ENCODE results near the gene IRS1. TPM values are rescaled to one million over a fixed set of nuclear protein-coding genes. Genes with fewer than 3 reads are reported as not detected.

Gene IRS1
- polyA plus RNA-seq, 1 experiment, result 13.0 TPM

GRCh38 chr2:226832061-226832460 is 32.4 kb upstream of the IRS1 start:
- no peak for DNase-seq (ENCODE audit: low read depth)
- Histone ChIP-seq H3K36me3 (ENCODE audit: control insufficient read depth, insufficient read depth, low read length) (no peaks in the 10 kb centered on the region), H3K27me3 (ENCODE audit: control insufficient read depth, insufficient read depth, low read length) (no peaks in the 10 kb centered on the region), H3K4me3 (ENCODE audit: low read depth, low read length) (no peak overlapping the region)
- CTCF ChIA-PET, result no interaction called here
- POLR2A ChIA-PET, result no interaction called here
- no peak for TF ChIP-seq CTCF (IDR thresholded peaks at IDR 0.05; ENCODE audit: insufficient read depth, low read depth, low read length)

GRCh38 chr2:226831266-226831665 is 31.6 kb upstream of the IRS1 start:
- DNase-seq (ENCODE audit: low read depth), result no peak
- POLR2A ChIA-PET, result interaction anchor here (0.7 kb wide), 1 partner anchor 39 kb away, joined by 3 read pairs; no protein-coding TSS in a partner anchor
- Histone ChIP-seq H3K36me3 (ENCODE audit: control insufficient read depth, insufficient read depth, low read length) (no peaks in the 10 kb centered on the region), H3K27me3 (ENCODE audit: control insufficient read depth, insufficient read depth, low read length) (no peaks in the 10 kb centered on the region), H3K4me3 (ENCODE audit: low read depth, low read length) (no peak overlapping the region)
- TF ChIP-seq CTCF (IDR thresholded peaks at IDR 0.05; ENCODE audit: insufficient read depth, low read depth, low read length), result no peak
- CTCF ChIA-PET, result no interaction called here

GRCh38 chr2:226829721-226830631 is 30.4 kb upstream of the IRS1 start:
- no peaks in the 10 kb centered on the region for H3K27me3 ChIP-seq (ENCODE audit: control insufficient read depth, insufficient read depth, low read length)
- DNase-seq (ENCODE audit: low read depth), result no peak
- no peaks in the 10 kb centered on the region for H3K36me3 ChIP-seq (ENCODE audit: control insufficient read depth, insufficient read depth, low read length)
- CTCF ChIA-PET, result interaction anchor here (0.9 kb wide), 1 partner anchor 8 kb away, joined by 3 read pairs; no protein-coding TSS in a partner anchor
- POLR2A ChIA-PET, result no interaction called here
- H3K4me3 ChIP-seq (ENCODE audit: low read depth, low read length), result no peak overlapping the region
- TF ChIP-seq CTCF (IDR thresholded peaks at IDR 0.05; ENCODE audit: insufficient read depth, low read depth, low read length), result no peak

GRCh38 chr2:226828191-226828590 is 28.6 kb upstream of the IRS1 start:
- DNase-seq (ENCODE audit: low read depth), result no peak
- H3K27me3 ChIP-seq (ENCODE audit: control insufficient read depth, insufficient read depth, low read length), result no peaks in the 10 kb centered on the region
- H3K36me3 ChIP-seq (ENCODE audit: control insufficient read depth, insufficient read depth, low read length), result no peaks in the 10 kb centered on the region
- ChIA-PET CTCF (interaction anchor here (0.8 to 1.4 kb wide), 2 partner anchors 17 to 125 kb away, joined by 3 read pairs; no protein-coding TSS in a partner anchor), POLR2A (interaction anchor here (0.6 kb wide), 1 partner anchor 350 kb away, joined by 8 read pairs; no protein-coding TSS in a partner anchor)
- no peak overlapping the region for H3K4me3 ChIP-seq (ENCODE audit: low read depth, low read length)
- TF ChIP-seq CTCF (IDR thresholded peaks at IDR 0.05; ENCODE audit: insufficient read depth, low read depth, low read length), result no peak

GRCh38 chr2:226825056-226825455 is 25.4 kb upstream of the IRS1 start:
- DNase-seq (ENCODE audit: low read depth), result no peak
- TF ChIP-seq CTCF (IDR thresholded peaks at IDR 0.05; ENCODE audit: insufficient read depth, low read depth, low read length), result no peak
- Histone ChIP-seq H3K36me3 (ENCODE audit: control insufficient read depth, insufficient read depth, low read length) (no peaks in the 10 kb centered on the region), H3K4me3 (ENCODE audit: low read depth, low read length) (no peak overlapping the region), H3K27me3 (ENCODE audit: control insufficient read depth, insufficient read depth, low read length) (no peaks in the 10 kb centered on the region)
- CTCF ChIA-PET, result interaction anchor here (0.6 to 1.6 kb wide), 2 partner anchors 160 to 283 kb away, joined by 3 read pairs; no protein-coding TSS in a partner anchor
- POLR2A ChIA-PET, result no interaction called here
